Activated CD8-positive, alpha-beta T cell treated with anti-CD3 and anti-CD28 coated beads for 36 hours (primary cell): ENCODE measurements around the gene CAMKK2. TPM values are rescaled to one million over a fixed set of nuclear protein-coding genes. Genes with fewer than 3 reads are reported as not detected.

ENCODE experiments used
- ATAC-seq: fragments of 200-7000 bp; cut with Tn5 transposase; one replicate; pipeline ENCODE4 v1.10.0; 2021; ENCODE audit warnings: mild to moderate bottlenecking, moderate library complexity
- CTCF ChIA-PET: fragments of 350-600 bp; sonication (Branson Sonifier 250); formaldehyde crosslinking; loops from one replicate; lab custom pipeline; 2021; ENCODE audit warnings: antibody characterized with exemption; lab: Charles Lee
- POLR2A ChIA-PET: fragments of 350-600 bp; sonication (Branson Sonifier 250); formaldehyde crosslinking; loops from one replicate; lab custom pipeline; 2021; ENCODE audit warnings: antibody characterized with exemption; lab: Charles Lee
- DNase-seq: peaks from one replicate; pipeline ENCODE4 v3.0.0-alpha.2; 2020
- H3K27ac Mint-ChIP-seq: one replicate; pipeline ENCODE4 v1.8.0; 2021; ENCODE audit warnings: mild to moderate bottlenecking, mixed read lengths
- H3K27me3 Mint-ChIP-seq: one replicate; pipeline ENCODE4 v1.8.0; 2021; ENCODE audit warnings: mixed read lengths
- H3K36me3 Mint-ChIP-seq: one replicate; pipeline ENCODE4 v1.8.0; 2021; ENCODE audit warnings: low read depth, mixed read lengths
- H3K4me1 Mint-ChIP-seq: one replicate; pipeline ENCODE4 v1.8.0; 2021; ENCODE audit warnings: low read depth, mixed read lengths
- H3K4me3 Mint-ChIP-seq: one replicate; pipeline ENCODE4 v1.8.0; 2021; ENCODE audit warnings: mild to moderate bottlenecking, moderate library complexity, mixed read lengths
- H3K9me3 Mint-ChIP-seq: one replicate; pipeline ENCODE4 v1.8.0; 2021; ENCODE audit warnings: mixed read lengths
- CTCF ChIP-seq: fragments of 200-600 bp; IDR thresholded peaks from one replicate; pipeline ENCODE4 v1.8.0; 2022; ENCODE audit warnings: antibody characterized with exemption, mild to moderate bottlenecking
- intact Hi-C: fragments of 100-400 bp; cut with micrococcal nuclease; formaldehyde crosslinking; loops from one replicate; pipeline ENCODE4 v1.10.0; 2022
- total RNA-seq, 2 experiments: library from RNA; stranded (reverse); gene quantifications; one replicate each; pipeline ENCODE4 v1.2.3, GENCODE V29; 2021

Gene CAMKK2
- total RNA-seq, 2 experiments from 2014 or later: 25.2 to 28.0 TPM

DNA sequence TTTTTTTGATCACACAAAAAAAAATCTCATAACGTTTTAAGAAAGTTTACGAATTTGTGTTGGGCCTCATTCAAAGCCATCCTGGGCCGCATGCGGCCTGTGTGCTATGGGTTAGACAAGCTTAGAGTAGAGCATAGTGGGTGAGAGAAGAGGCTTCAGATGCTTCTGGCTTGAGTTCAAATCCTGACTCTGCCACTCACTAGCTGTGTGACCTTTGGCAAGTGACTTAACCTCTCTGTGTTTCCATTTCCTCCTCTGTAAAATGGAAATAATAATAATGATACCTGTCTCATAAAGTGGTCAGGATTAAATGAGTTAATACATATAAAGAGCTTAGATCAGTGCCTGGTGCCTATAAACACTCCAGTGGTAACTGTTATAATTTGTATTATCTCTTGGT lies 80.4 kb downstream of the CAMKK2 start:
- peaks cover 34% of the 10 kb centered on the region for H3K4me1 Mint-ChIP-seq
- POLR2A ChIA-PET: interaction anchor here (0.7 kb wide), 1 partner anchor 28 kb away, joined by 3 read pairs; no protein-coding TSS in a partner anchor
- CTCF ChIA-PET: interaction anchor here (1.4 to 3.7 kb wide), 2 partner anchors 9 to 14 kb away, joined by 5 to 17 read pairs; no protein-coding TSS in a partner anchor
- TF ChIP-seq CTCF: no peak
- H3K27ac Mint-ChIP-seq: peak overlapping the region; percentile 74
- peaks cover 16% of the 10 kb centered on the region for H3K36me3 Mint-ChIP-seq
- DNase-seq: no peak
- no peak for ATAC-seq
- no peaks in the 10 kb centered on the region for H3K9me3 Mint-ChIP-seq
- no peaks in the 10 kb centered on the region for H3K27me3 Mint-ChIP-seq
- no peak overlapping the region for H3K4me3 Mint-ChIP-seq
- intact Hi-C loops: no loop called here

GRCh38 chr12:121214855-121215745 lies 81.4 kb downstream of the CAMKK2 start:
- Mint-ChIP-seq H3K27me3 (no peaks in the 10 kb centered on the region), H3K9me3 (no peaks in the 10 kb centered on the region), H3K4me3 (no peak overlapping the region), H3K27ac (peak overlapping the region; percentile 74), H3K36me3 (peaks cover 16% of the 10 kb centered on the region), H3K4me1 (peaks cover 37% of the 10 kb centered on the region)
- intact Hi-C loops: loop anchor here (5.0 kb wide), 1 partner anchor 83 kb away; the partner anchor contains the start of gene P2RX7
- TF ChIP-seq CTCF: no peak
- DNase-seq (no peak), ATAC-seq (peak; percentile 22)
- POLR2A ChIA-PET: no interaction called here
- CTCF ChIA-PET: interaction anchor here (1.4 to 3.7 kb wide), 2 partner anchors 10 to 15 kb away, joined by 5 to 17 read pairs; no protein-coding TSS in a partner anchor

- CTCF ChIA-PET: interaction anchor here (3.7 kb wide), 1 partner anchor 16 kb away, joined by 17 read pairs; no protein-coding TSS in a partner anchor
- ATAC-seq: peak; percentile 34
- H3K36me3 Mint-ChIP-seq: peaks cover 16% of the 10 kb centered on the region
- intact Hi-C loops: loop anchor here (5.0 kb wide), 1 partner anchor 82 kb away; the partner anchor contains the start of gene P2RX7
- TF ChIP-seq CTCF: no peak
- H3K4me1 Mint-ChIP-seq: peaks cover 39% of the 10 kb centered on the region
- POLR2A ChIA-PET: interaction anchor here (0.6 to 1.1 kb wide), 3 partner anchors 9 to 435 kb away, joined by 3 to 4 read pairs (median 3); no protein-coding TSS in a partner anchor
- DNase-seq: peak; percentile 55
- H3K27ac Mint-ChIP-seq: peak overlapping the region; percentile 74
- no peaks in the 10 kb centered on the region for H3K27me3 Mint-ChIP-seq
- H3K9me3 Mint-ChIP-seq: no peaks in the 10 kb centered on the region
- H3K4me3 Mint-ChIP-seq: peak overlapping the region; percentile 11
Observed at GRCh38 chr12:121214166-121214777, 82.2 kb downstream of the CAMKK2 start.

- Mint-ChIP-seq H3K27ac (no peak overlapping the region), H3K36me3 (peaks cover 13% of the 10 kb centered on the region), H3K27me3 (no peaks in the 10 kb centered on the region), H3K4me1 (peaks cover 42% of the 10 kb centered on the region), H3K9me3 (no peaks in the 10 kb centered on the region), H3K4me3 (no peak overlapping the region)
- POLR2A ChIA-PET: interaction anchor here (1.1 kb wide), 1 partner anchor 26 kb away, joined by 3 read pairs; no protein-coding TSS in a partner anchor
- CTCF ChIA-PET: interaction anchor here (0.6 kb wide), 1 partner anchor 12 kb away, joined by 3 read pairs; no protein-coding TSS in a partner anchor
- TF ChIP-seq CTCF: no peak
- ATAC-seq: no peak
- DNase-seq: no peak
- intact Hi-C loops: loop anchor here (5.0 kb wide), 1 partner anchor 81 kb away; the partner anchor contains the start of gene P2RX7
Observed at GRCh38 chr12:121212875-121213274, 83.6 kb downstream of the CAMKK2 start.
